HepG2 (cell line): ENCODE data around the gene ODAD2. TPM values are rescaled to one million over a fixed set of nuclear protein-coding genes. Genes with fewer than 3 reads are reported as not detected.

Source experiments
- ATAC-seq: fragments of 200-7000 bp; cut with Tn5 transposase; 3 replicates; pipeline ENCODE4 v1.9.1; 2020; ENCODE audit warnings: mild to moderate bottlenecking, moderate library complexity
- BruUV-seq: library from RNA; stranded (reverse); fragments of 400-500 nt; replicated peaks from 2 replicates; lab custom pipeline; 2021; lab: Mats Ljungman, UMichigan
- CTCF ChIA-PET: fragments of 300-600 bp; formaldehyde crosslinking; extraction: SDS; loops from one replicate; lab custom pipeline; 2021; ENCODE audit warnings: low total read pairs, inconsistent platforms, low intra/inter-chr PET ratio; lab: Yijun Ruan, JAX
- POLR2A ChIA-PET: fragments of 350-600 bp; sonication (Branson Sonifier 250); formaldehyde crosslinking; loops from one replicate; lab custom pipeline; 2020; ENCODE audit warnings: antibody characterized with exemption, inconsistent platforms; lab: Yijun Ruan, JAX
- DNase-seq: peaks from one replicate; pipeline ENCODE4 v3.0.0-alpha.2; 2015; ENCODE audit warnings: low spot score
- FAIRE-seq: peaks from 3 replicates; lab custom pipeline; 2011; peaks lifted over from hg19 to GRCh38; lab: Jason Lieb, UNC
- H2AFZ ChIP-seq: one replicate; pipeline ENCODE4 v1.6.1; 2011; ENCODE audit warnings: low read length, inconsistent platforms
- H3K27ac ChIP-seq: fragments of 300-600 bp; 3 replicates; pipeline ENCODE4 v1.8.0; 2011; ENCODE audit warnings: mixed run types, mild to moderate bottlenecking, mixed read lengths, low read length, inconsistent platforms; ENCODE audit not compliant: insufficient read depth; ENCODE audit errors: extremely low read length
- H3K27me3 ChIP-seq, 2 experiments: fragments of 200-600 bp in 1 of 2; 2 replicates in 1 of 2; 3 replicates in 1 of 2; pipeline versions ENCODE4 v1.6.0 to v1.8.0; 2011; ENCODE audit warnings: low read length in 2 of 2, mild to moderate bottlenecking in 2 of 2, moderate library complexity in 2 of 2, inconsistent platforms in 1 of 2; ENCODE audit not compliant: insufficient read depth in 2 of 2, control insufficient read depth in 1 of 2
- H3K36me3 ChIP-seq, 2 experiments: fragments of 200-600 bp in 1 of 2; replicated peaks in 1 of 2; 2 replicates in 1 of 2; 3 replicates in 1 of 2; pipeline versions ENCODE4 v1.5.1 to v1.8.0; 2011; ENCODE audit warnings: low read length in 2 of 2, inconsistent platforms in 1 of 2; ENCODE audit not compliant: insufficient read depth in 2 of 2, control insufficient read depth in 1 of 2
- H3K4me1 ChIP-seq: 2 replicates; pipeline ENCODE4 v1.5.1; 2012; ENCODE audit warnings: low read length, inconsistent platforms; ENCODE audit not compliant: insufficient read depth
- H3K4me2 ChIP-seq: 2 replicates; pipeline ENCODE4 v1.6.0; 2011; ENCODE audit warnings: low read depth, low read length, inconsistent platforms
- H3K4me3 ChIP-seq, 3 experiments: fragments of 200-600 bp in 1 of 3; sonication (generic), shearing (Covaris generic) in 1 of 3; replicated peaks in 1 of 3; 2 replicates each; pipeline ENCODE4 v1.5.1; 2011 to 2016; ENCODE audit warnings: low read length in 3 of 3, inconsistent platforms in 2 of 3, low read depth in 2 of 3, mild to moderate bottlenecking in 2 of 3, control low read depth in 1 of 3, mixed read lengths in 1 of 3; ENCODE audit not compliant: insufficient read depth in 1 of 3
- H3K79me2 ChIP-seq: one replicate; pipeline ENCODE4 v1.6.1; 2011; ENCODE audit warnings: low read length, inconsistent platforms; ENCODE audit not compliant: insufficient read depth
- H3K9ac ChIP-seq: 2 replicates; pipeline ENCODE4 v1.6.0; 2011; ENCODE audit warnings: mild to moderate bottlenecking, low read depth, low read length, inconsistent platforms; ENCODE audit not compliant: insufficient read depth
- H3K9me3 ChIP-seq: 2 replicates; pipeline ENCODE4 v1.5.1; 2012; ENCODE audit warnings: mild to moderate bottlenecking, low read length
- H4K20me1 ChIP-seq: 2 replicates; pipeline ENCODE4 v1.6.0; 2011; ENCODE audit warnings: inconsistent platforms, mild to moderate bottlenecking, low read length, moderate library complexity; ENCODE audit not compliant: insufficient read depth
- HNF1B ChIP-seq: sonication (generic); formaldehyde crosslinking; IDR thresholded peaks from 2 replicates; pipeline ENCODE4 v1.5.1; 2020; ENCODE audit warnings: mild to moderate bottlenecking, moderate library complexity, missing genetic modification reagents
- HNF4G ChIP-seq, 2 experiments: sonication (generic) in 1 of 2; formaldehyde crosslinking in 1 of 2; IDR thresholded peaks; 2 replicates each; pipeline versions ENCODE4 v1.4.0 to v1.6.1; 2011 to 2020; ENCODE audit warnings: borderline replicate concordance in 2 of 2, low read depth in 2 of 2, mild to moderate bottlenecking in 2 of 2, low read length in 1 of 2, missing genetic modification reagents in 1 of 2, moderate library complexity in 1 of 2
- ISL2 ChIP-seq: sonication (generic); formaldehyde crosslinking; IDR thresholded peaks from 2 replicates; pipeline ENCODE4 v1.5.0; 2020; ENCODE audit warnings: missing genetic modification reagents
- SETDB1 ChIP-seq: sonication (generic); formaldehyde crosslinking; IDR thresholded peaks from 2 replicates; pipeline ENCODE4 v1.5.1; 2020; ENCODE audit warnings: missing genetic modification reagents, mild to moderate bottlenecking, borderline replicate concordance
- ZFP1 ChIP-seq: IDR thresholded peaks from 2 replicates; pipeline ENCODE4 v1.6.1; 2016
- ZFP91 ChIP-seq: sonication (generic); formaldehyde crosslinking; IDR thresholded peaks from 2 replicates; pipeline ENCODE4 v1.9.0; 2022; ENCODE audit warnings: missing genetic modification reagents, mild to moderate bottlenecking, borderline replicate concordance
- ZNF773 ChIP-seq: sonication (generic); formaldehyde crosslinking; IDR thresholded peaks from 2 replicates; pipeline ENCODE4 v1.4.0; 2020; ENCODE audit warnings: missing genetic modification reagents, borderline replicate concordance
- WGBS: methylation state at CpG from one replicate; pipeline ENCODE4 v1.1.6; 2017; ENCODE audit warnings: low lambda C conversion rate; 5-methylcytosine and 5-hydroxymethylcytosine counted together
- in situ Hi-C: cut with HindIII; loops from 2 replicates; pipeline ENCODE4 v1.10.0; 2017; ENCODE audit warnings: low pct_unique_long_range_greater_than_20kb; ENCODE audit not compliant: extremely low pct_ligation_motif_present
- intact Hi-C: fragments of 100-400 bp; cut with micrococcal nuclease; formaldehyde crosslinking; loops from one replicate; pipeline ENCODE4 v1.10.0; 2022; ENCODE audit not compliant: unreplicated experiment
- polyA plus RNA-seq, 8 experiments: library from polyadenylated mRNA; depleted of rRNA in 3 of 8; stranded (reverse) in 7 of 8; unstranded in 1 of 8; fragments of >200 nt; fragmentation: Illumina TruSeq in 4 of 8; extraction: Trizol in 4 of 8; gene quantifications; 2 replicates each; pipeline versions ENCODE4 v1.2.1 to v1.2.3, GENCODE V29; 2011 to 2016; ENCODE audit warnings: low read depth in 4 of 8, missing spikeins in 1 of 8, mixed read lengths in 1 of 8; ENCODE audit not compliant: insufficient read depth in 1 of 8
- total RNA-seq, 5 experiments: library from RNA; depleted of rRNA; stranded (reverse); fragments of >200 nt; fragmentation: Illumina TruSeq; extraction: Trizol; gene quantifications; 2 replicates each; pipeline ENCODE4 v1.2.3, GENCODE V29; 2016; ENCODE audit warnings: low read depth in 1 of 5
- TF ChIP-seq, protein P1 (sequence below): sonication (generic); formaldehyde crosslinking; IDR thresholded peaks from 2 replicates; pipeline ENCODE4 v1.8.1; 2023; ENCODE audit warnings: missing genetic modification reagents, mild to moderate bottlenecking, borderline replicate concordance
- TF ChIP-seq, protein P2 (sequence below): sonication (generic); formaldehyde crosslinking; IDR thresholded peaks from 2 replicates; pipeline ENCODE4 v1.4.0; 2020; ENCODE audit warnings: missing genetic modification reagents

Gene ODAD2
- total and polyA plus RNA-seq, 2 of the 13 experiments (the other 11 are each of a cell fraction or from before 2014, with no cell fraction given): not detected

GRCh38 chr10:28020080-28020860 is 21.4 kb upstream of the ODAD2 start:
- DNase-seq (no peak), ATAC-seq (no peak)
- no peaks in the 10 kb centered on the region for H3K36me3 ChIP-seq
- BruUV-seq: no TSS peak
- TF ChIP-seq HNF1B: no peak
- no peak for TF ChIP-seq SETDB1
- TF ChIP-seq ZNF773 (CRISPR knock-in tag): no peak
- TF ChIP-seq HNF4G (IDR thresholded peaks at IDR 0.05; ENCODE audit: borderline replicate concordance, low read depth, low read length): no peak
- no peak for TF ChIP-seq HNF4G (CRISPR knock-in tag; IDR thresholded peaks at IDR 0.05; ENCODE audit: borderline replicate concordance, low read depth)
- TF ChIP-seq, all 625 proteins: peak for 0
- intact Hi-C loops (no loop called here), in situ Hi-C loops (no loop called here)
- H3K79me2 ChIP-seq: no peaks in the 10 kb centered on the region
- no peak overlapping the region for H2AFZ ChIP-seq
- FAIRE-seq: no peak
- no peaks in the 10 kb centered on the region for H3K4me1 ChIP-seq
- no peak overlapping the region for H3K9ac ChIP-seq
- 47% methylated on average over 8 of the region's 12 CpGs for WGBS
- CTCF ChIA-PET: no interaction called here
- H4K20me1 ChIP-seq: no peaks in the 10 kb centered on the region
- POLR2A ChIA-PET: no interaction called here
- H3K27ac ChIP-seq: no peak overlapping the region
- no peak overlapping the region for H3K4me3 ChIP-seq
- H3K27me3 ChIP-seq: peaks cover 0 to 3% of the 10 kb centered on the region in 2 experiments; a peak in 1 of 5 replicates
- no peaks in the 10 kb centered on the region for H3K9me3 ChIP-seq
- peak overlapping the region; percentile 16; the same call in 1 of the 2 replicates for H3K4me2 ChIP-seq

DNA sequence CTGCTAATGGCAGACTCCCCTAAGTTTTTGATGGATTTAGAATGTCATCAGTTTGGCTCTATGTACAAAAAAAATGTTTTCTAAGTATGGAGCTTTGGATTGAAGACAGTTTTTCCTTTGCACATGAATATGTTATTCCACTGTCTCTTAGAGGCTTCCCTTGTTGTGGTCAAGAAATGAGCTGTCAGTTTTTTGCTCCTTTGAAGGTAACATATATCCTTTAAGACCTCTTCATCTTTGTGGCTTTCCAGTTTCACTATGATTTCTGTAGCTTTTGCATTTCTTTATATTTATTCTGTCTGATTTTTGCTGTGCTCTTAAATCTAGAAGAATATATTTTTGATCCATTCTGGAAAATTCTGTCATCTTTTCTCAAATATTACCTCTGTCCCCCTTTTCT is 15.8 kb upstream of the ODAD2 start:
- POLR2A ChIA-PET: no interaction called here
- H3K4me1 ChIP-seq: no peaks in the 10 kb centered on the region
- DNase-seq (no peak), FAIRE-seq (no peak), ATAC-seq (no peak)
- H3K36me3 ChIP-seq: no peaks in the 10 kb centered on the region
- CTCF ChIA-PET: no interaction called here
- H3K27me3 ChIP-seq: no peaks in the 10 kb centered on the region; a peak in 1 of 5 replicates
- no peak overlapping the region for H3K4me2 ChIP-seq
- H2AFZ ChIP-seq: no peak overlapping the region
- no peak overlapping the region for H3K27ac ChIP-seq
- in situ Hi-C loops: no loop called here
- H3K79me2 ChIP-seq: no peaks in the 10 kb centered on the region
- H3K4me3 ChIP-seq: no peak overlapping the region
- H3K9me3 ChIP-seq: no peaks in the 10 kb centered on the region
- H4K20me1 ChIP-seq: no peaks in the 10 kb centered on the region
- intact Hi-C loops: no loop called here
- BruUV-seq: no TSS peak
- no peak overlapping the region for H3K9ac ChIP-seq
- no peak for TF ChIP-seq ISL2
- TF ChIP-seq, protein P1, sequence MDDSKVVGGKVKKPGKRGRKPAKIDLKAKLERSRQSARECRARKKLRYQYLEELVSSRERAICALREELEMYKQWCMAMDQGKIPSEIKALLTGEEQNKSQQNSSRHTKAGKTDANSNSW (CRISPR knock-in tag): no peak
- no peak for TF ChIP-seq ZFP91 (CRISPR knock-in tag)
- TF ChIP-seq, protein P2, sequence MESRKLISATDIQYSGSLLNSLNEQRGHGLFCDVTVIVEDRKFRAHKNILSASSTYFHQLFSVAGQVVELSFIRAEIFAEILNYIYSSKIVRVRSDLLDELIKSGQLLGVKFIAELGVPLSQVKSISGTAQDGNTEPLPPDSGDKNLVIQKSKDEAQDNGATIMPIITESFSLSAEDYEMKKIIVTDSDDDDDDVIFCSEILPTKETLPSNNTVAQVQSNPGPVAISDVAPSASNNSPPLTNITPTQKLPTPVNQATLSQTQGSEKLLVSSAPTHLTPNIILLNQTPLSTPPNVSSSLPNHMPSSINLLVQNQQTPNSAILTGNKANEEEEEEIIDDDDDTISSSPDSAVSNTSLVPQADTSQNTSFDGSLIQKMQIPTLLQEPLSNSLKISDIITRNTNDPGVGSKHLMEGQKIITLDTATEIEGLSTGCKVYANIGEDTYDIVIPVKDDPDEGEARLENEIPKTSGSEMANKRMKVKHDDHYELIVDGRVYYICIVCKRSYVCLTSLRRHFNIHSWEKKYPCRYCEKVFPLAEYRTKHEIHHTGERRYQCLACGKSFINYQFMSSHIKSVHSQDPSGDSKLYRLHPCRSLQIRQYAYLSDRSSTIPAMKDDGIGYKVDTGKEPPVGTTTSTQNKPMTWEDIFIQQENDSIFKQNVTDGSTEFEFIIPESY: no peak
- TF ChIP-seq ZFP1 (CRISPR knock-in tag): no peak
